NCI-H2081 treated with DMSO at 0.1 percent for 48 hours (cell line): ENCODE measurements around the gene LAMC3.

Experiments used
- DNase-seq: peaks from one replicate; lab custom pipeline; 2025; lab: John Stamatoyannopoulos, UW

The LAMC3 gene

DNA sequence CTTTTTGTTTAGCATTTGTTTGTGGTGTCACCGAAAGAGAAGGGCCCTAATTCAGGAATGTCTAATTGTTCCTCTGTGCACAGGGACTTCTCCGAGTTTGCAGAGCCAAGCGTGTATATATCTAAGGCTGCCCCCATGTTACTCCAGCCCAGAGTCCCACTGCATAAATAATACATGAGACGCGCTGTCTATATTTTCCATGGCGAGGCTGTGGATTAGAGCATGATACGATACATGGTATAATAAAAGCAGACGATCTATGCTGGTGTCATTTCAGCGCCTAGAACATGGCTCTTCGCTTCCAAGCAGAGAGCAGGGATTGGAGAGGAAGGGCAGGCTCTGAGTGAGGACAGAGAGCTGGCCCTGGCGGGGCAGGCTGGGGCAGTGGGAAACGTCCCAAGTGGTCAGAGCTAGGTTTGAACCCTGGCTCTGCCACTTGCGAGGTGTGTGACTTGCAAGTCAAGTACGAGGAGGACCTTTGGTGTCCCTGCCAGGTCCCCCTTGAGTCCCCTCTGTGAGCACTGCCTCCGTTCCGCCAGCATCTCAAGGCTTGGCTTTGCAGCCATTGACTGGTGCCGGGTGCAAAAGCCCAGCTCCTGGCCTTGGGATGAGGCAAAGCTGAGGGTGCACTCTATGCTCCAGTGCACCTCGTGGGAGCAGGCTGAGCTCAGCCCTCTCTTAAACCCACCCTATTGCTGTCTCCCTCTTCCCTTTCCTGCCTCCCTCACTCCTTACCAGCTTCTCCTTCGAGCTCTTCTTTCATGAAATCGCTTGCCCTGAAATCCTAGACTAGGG is 29.2 kb upstream of the LAMC3 start:
- no peak for DNase-seq

- DNase-seq = no peak
Measured at GRCh38 chr9:130980526-130980925, 28.4 kb upstream of the LAMC3 start.

GRCh38 chr9:130981002-130981755 is 27.8 kb upstream of the LAMC3 start:
- DNase-seq = no peak

- no peak for DNase-seq
Measured at GRCh38 chr9:130981756-130982137, 27.2 kb upstream of the LAMC3 start.

- DNase-seq = no peak
Measured at GRCh38 chr9:130982636-130983358, 26.2 kb upstream of the LAMC3 start.

GRCh38 chr9:130983359-130983670 is 25.7 kb upstream of the LAMC3 start:
- DNase-seq = no peak

- no peak for DNase-seq
Measured at GRCh38 chr9:130983970-130984369, 25.0 kb upstream of the LAMC3 start.

DNA sequence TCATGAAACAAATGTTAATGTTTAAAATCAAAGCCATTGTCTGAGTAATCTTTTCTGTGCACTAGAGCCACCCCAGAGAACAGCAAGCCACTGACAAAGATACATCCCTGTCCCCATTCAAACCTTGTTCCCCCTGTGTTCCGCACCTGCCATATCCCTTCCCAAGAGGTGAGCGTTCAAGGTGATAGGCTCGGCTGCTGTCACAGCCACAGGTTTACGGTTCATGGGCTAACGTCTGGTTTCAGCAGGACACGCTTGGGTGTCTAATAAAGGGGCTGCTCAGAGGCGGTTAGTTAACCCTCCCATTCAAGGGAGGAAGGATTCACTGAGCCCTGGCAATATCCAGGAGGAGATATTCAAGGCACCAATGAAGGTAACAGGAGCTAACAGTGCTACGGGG is 24.5 kb upstream of the LAMC3 start:
- no peak for DNase-seq

DNA sequence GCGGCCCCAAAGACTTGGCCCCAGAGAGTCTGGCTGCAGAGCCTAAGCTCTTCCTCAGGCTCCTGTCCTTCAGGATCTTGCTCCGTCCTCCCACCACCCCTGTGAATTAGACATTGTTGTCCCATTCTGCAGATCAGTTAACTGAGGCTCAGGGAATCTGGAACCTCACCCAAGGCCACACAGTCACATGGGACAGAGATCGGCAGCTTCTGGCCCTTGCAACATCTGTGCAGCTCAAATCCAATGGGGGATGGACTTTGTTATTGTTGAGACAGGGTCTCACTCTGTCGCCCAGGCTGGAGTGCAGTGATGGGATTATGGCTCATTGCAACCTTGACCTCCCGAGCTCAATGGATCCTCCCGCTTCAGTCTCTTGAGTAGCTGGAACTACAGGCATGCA is 23.9 kb upstream of the LAMC3 start:
- no peak for DNase-seq

DNA sequence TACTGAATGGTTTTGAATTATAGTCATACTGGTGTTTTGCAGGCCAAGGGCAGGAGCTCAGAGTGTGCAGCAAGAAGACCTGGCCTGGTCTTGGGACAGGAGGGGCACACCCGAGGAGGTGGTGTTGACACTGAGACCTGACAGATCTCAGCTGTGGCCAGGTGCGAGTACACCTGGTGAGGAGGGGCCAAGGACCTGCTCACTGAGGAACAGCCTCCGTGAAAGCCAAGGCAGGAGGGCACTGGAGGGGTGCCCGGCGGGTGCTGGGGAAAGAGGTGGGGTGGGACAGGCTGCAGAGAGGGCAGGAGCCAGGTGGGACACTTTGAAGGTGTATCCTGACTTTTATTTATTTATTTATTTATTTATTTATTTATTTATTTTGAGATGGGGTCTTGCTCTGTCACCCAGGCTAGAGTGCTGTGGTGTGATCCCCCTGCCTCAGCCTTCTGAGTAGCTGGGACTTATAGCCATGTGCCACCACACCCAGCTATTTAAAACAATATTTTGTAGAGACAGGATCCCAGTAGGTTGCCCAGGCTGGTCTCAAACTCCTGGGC is 23.3 kb upstream of the LAMC3 start:
- no peak for DNase-seq

GRCh38 chr9:130986356-130986965 is 22.5 kb upstream of the LAMC3 start:
- no peak for DNase-seq

DNA sequence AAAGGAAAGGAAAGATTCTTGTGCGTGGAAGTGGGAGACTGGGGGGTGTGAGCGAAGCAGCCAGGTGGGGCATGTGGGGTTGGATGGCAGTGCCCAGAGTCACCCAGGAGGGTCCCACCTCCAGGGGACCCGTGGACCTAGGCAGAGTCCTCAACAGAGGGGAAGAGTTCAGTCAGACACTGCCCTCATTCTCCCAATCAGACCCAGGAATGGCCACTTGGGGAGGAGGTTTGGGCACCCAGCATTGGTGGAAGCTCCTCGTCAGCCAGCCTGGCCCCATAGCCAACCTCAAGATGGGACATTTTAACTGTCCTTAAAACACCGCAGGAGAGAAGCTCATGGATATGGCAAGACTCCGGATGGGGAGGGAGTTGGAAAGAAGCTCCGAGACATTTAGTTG is 21.9 kb upstream of the LAMC3 start:
- DNase-seq = no peak

- no peak for DNase-seq
Measured at GRCh38 chr9:130987738-130988399, 21.1 kb upstream of the LAMC3 start.

GRCh38 chr9:130988400-130988747 is 20.6 kb upstream of the LAMC3 start:
- DNase-seq = no peak

GRCh38 chr9:130988905-130989304 is 20.1 kb upstream of the LAMC3 start:
- DNase-seq = no peak

DNA sequence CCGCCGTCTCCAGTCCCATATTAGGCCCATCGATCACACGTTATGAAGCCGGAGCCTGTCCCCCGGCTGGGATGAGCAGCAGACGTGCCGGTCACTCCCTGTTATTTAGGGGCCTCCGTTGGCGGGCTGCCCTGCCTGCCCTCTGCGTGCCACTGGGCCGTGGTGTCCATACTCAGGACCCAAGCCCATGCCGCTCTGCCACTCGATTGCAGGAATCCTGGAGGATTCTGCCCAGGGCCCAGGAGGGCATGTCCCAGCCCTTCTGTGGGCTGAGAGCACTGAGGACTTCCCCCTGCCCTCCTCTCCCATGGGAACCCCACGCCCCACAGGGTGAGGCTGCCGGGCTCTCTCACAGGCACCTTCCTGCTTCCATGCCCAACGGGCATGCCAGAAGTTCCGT is 19.6 kb upstream of the LAMC3 start:
- no peak for DNase-seq

GRCh38 chr9:130989891-130990290 is 19.1 kb upstream of the LAMC3 start:
- DNase-seq = no peak

DNA sequence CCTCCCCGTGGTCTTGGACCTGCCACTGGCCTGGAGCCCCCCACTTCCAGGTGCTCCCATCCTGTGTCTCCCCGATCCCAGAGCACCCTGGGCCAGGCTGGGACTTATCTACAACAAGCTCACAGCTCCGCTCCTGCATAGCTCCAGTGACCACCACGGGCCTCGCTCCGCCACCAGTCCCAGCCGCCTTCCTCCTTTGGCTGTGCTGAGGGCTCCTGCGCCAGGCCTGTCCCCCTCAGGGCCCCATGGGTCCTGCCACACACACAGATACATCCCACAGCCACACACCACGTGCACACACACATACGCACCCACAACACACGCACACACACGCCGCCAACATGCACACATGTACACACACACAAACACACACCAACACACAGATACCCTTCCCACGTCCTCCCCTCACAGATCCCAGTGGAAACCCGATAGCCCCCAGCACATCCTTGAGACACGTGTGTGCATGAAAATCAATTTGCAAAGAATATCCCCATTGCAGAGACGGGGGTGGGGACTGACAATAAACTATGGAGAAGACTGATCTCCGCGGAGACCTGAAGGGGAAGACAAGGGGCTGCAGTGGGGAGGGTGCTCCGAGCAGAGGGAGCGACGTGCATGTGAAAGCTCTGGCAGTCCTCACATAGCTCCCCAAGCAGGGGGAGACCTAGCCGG is 18.5 kb upstream of the LAMC3 start:
- DNase-seq = no peak

DNA sequence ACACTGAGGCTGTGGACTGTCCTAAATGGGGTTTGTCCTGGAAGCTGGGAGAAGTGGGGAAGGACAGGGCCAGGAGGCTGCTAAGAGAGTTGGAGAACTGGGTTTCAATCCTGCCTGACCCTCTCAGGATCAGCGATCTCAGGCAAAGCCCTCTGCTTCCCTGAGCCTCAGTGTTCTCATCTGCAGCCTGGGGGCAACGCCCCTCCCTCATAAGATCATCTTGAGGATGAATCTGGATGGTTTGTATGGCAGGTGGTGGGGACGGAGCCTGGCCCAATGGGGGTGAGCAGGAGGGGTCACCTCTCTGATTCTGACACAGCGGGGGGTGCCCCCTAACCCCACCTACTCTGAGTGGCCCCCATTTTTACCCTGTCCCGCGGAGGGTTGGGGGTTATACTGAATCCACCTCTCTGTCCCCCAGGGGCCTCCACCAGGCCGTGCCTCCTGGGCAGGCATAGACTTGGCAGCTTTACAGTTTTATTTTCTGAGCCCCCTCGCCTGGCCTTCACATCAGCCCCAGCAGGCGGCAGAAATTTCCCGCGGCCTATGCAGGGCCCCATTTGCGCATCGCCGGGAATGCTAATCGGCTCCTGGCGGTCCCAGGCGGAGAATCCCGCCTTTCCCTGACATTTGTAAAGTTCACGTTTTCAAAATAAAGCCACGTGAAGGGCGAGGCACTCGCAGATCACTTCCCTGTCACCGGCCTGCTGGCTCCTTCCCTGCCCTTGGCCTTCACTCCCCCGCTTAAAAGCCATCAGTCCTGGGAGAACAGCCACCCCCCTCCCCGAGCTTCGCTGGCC is 17.8 kb upstream of the LAMC3 start:
- no peak for DNase-seq
